Kidney capillary endothelial cell (primary cell): ENCODE results near the gene INPP5D.
"Not testable (repeated sequence)": the region's sequence is repeated elsewhere in the genome, so short reads cannot be mapped to it uniquely, and the experiment has no call there.

Source experiments
- DNase-seq: peaks from one replicate; pipeline ENCODE4 v3.0.0-alpha.2; 2018; ENCODE audit warnings: low spot score

The INPP5D gene

DNA sequence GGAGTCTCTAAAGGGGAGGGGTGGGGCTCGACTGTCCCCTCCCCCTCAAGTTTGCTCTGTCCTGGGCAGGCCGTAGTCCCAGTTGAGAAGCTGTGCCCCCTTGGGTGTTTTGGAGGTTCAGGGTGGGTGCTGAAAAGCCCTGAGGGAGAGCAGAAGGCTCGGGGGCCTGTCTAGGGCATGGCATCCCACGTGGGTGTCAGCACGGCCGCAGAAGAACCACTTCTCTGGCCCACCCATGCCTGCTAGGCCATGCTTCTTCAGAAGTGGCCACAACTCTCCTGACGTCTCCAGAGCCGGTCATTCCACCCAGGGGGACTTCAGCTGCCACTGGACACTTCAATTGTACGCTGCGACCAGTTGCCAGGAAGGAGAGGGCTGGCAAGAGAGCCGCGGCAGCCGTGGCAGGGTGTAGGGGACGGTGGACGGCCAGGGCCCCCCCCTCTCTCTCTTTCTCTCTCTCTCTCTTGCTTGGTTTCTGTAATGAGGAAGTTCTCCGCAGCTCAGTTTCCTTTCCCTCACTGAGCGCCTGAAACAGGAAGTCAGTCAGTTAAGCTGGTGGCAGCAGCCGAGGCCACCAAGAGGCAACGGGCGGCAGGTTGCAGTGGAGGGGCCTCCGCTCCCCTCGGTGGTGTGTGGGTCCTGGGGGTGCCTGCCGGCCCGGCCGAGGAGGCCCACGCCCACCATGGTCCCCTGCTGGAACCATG, at the start of gene INPP5D:
INPP5D (plus strand) TSS at position 546 of the 704 bp plus-strand sequence; CDS start at position 683, 137 bp downstream.
- DNase-seq: peak; percentile 60

DNA sequence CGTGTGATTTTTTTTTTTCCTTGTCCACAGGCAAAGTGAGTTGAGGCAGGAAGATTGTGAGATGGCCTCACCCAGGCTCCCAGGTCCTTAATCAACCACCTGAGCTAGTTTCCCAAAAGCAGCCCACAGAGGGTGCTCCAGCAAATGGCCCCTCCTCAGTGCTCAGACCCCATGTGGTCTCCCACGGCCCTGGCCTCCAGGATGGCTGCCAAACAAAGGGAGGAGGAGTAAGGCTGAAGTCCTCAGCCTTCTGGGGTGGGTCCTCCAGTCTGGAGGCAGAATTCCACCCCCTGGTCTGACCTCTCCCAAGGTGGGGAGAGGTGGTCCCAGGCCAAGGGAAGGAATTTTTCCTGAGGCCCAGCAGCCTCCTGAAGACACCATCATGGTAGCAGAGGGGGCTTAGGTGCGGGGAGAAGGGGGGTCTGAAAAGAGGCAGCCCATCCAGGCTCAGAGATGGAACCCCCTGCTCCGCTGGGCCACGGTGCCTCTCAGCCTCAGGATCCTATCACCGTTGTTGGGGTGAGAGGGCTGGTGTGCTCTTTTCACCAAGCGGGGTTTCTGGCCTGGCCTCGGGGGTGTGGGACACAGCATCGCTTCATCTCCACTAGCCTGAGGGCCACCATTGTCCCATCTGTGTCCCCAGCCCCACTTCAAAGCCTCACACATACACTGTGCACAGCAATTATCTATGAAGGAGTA, 49.4 kb upstream of the INPP5D start:
- DNase-seq: no peak

DNA sequence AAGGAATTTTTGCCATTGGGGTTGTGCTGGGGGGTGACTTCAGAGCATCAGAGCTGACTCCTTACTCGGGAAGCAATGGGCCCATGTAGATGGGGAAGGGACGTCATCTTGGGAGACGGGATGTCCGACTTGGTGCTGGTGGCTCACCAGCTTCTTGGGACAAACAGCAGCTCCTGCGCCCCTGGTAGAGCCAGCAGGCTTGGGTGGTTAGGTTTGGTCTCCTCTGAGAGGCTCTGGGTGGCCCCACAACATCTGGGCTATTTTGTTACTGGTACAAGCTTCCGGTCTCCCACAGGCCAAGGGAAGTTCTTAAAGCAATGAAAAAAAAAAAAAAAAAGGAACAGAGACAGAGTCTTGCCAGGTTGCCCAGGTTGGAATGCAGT, 48.9 kb upstream of the INPP5D start:
- no peak for DNase-seq

DNA sequence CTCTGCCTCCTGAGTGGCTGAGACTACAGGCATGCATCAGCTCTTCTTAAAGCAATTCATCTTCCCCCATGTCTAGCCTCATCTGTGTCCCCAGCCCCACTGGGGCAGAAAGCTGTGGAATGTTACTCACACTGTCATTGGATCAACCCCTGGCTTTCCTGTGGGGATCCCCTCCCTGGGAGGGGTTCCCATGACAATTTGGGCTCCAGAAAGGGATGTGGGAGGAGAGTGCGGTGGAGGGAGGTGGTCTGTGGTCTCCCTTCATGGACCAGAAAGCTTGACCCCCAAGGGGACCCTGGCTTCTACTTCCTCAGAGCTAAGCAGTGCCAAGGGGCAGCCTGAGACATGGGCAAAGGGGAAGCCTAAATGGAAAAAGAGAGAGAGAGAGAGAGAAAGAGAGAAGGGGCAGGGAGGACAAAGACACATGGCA, 48.4 kb upstream of the INPP5D start:
- DNase-seq: no peak

DNA sequence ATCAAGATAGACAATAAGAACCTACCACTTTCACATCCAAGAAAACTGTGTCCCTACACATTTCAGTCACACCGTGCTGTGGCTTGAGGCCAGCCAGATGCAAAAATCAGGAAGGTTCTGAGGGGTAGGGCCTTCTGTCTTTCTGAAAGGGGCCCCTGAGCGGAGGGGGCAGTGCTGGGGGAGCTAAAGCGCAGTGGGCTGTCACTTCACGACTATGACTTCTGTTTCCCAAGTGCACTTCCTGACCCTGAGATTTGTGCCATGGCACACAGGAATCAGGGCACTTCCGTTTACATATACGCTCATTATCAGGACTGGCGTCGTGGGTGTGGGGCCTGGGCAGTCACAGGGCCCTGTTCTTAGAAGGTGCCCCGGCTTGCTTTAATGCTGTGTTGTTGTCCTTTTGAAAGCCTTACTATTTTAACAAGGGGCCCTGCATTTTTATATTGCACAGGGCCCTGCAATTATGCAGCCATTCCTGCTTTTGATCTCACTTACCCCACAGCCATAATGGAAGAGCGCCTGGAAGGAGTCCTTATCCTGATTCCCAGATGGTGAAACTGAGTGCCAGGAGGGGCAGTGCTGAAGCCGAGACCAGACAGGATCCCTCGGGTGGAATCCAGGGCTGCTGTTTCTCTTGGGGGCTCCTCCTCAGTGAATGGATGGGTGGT, 47.7 kb upstream of the INPP5D start:
- DNase-seq: peak; percentile 44

DNA sequence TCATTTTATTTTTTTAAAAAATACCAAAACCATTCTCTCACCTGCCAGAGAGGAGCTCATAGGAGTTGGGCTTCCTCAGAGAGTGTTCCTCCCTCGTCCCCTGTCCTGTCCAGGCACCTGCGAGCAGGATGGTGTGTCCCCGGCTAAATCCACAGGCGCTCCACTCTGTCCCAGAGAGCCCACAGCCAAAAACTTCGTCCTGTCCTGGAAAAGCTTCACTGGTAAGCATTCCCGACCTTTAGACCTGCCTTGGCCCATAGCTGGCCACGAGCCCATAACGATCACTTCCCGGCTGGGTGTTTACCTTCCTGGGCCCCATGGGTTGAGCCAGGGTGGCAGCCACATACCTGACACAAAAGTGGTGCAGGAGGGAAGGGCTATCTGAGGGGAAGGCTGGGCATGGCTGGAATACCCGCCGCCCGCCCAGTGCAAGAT, 47.1 kb upstream of the INPP5D start, which contains the start of gene NGEF:
NGEF (minus strand) TSS at position 230 of the 435 bp plus-strand sequence. CDS start 38,366 bp downstream, outside the sequence.
- DNase-seq: no peak

DNA sequence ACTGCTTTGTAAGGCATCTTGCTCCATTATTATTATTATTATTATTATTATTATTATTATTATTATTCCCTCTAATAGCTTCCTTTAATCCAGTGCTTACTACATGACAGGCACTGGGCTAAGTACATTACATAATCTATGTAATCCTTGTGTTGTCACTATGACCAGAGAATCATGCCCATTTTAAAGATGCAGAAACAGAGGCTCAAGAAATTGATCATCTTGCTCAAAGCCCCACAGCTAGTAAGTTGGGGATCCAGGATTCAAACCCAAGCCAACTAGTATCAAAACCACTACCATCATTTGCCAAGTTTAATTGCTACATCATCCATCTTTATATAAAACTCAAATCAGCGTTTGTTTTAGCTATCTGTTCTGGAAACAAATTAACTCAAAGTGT, 46.5 kb upstream of the INPP5D start:
- no peak for DNase-seq

DNA sequence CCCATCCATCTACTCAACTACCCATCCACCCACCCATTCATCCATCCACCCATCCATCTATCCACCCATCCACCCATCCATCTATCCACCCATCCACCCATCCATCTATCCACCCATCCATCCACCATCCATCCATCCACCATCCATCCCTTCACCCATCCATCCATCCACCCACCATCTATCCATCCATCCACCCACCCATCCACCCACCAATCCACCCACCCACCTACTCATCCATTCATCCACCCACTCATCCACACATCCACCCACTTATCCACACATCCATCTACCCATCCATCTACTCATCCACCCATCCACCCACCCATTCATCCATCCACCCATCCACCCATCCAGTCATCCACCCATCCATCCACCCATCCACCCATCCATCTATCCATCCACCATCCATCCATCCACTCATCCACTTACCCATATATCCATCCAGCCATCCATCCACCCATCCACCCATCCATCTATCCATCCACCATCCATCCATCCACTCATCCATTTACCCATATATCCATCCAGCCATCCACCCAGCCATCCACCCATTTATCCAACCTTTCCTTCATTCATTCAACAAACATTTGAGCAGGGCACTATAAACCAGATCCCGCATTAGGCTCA, 45.0 kb upstream of the INPP5D start:
- no peak for DNase-seq

DNA sequence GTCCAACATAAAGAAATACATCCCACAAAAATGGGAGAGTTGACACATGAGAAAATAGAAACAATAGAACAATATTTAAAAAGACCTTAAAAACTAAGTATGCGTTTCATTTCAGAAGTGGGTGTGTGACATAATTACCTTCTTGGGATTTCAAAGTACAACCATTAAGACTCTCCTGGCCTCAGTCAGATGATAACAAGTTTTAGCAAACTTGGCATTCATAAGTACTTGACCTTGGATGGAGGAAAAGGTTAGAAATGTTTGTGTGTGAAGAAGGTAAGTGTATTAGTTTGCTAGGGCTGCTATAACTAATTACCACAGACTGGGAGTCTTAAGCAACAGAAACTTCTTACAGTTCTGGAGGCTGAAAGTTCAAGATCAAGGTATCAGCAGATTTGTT, 42.2 kb upstream of the INPP5D start:
- DNase-seq: no peak

DNA sequence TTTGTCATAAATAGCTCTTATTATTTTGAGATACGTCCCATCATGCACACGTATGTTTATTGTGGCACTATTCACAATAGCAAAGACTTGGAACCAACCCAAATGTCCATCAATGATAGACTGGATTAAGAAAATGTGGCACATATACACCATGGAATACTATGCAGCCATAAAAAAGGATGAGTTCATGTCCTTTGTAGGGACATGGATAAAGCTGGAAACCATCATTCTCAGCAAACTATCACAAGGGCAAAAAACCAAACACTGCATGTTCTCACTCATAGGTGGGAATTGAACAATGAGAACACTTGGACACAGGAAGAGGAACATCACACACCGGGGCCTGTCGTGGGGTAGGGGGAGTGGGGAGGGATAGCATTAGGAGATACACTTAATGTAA, 40.5 kb upstream of the INPP5D start:
- DNase-seq: not testable (repeated sequence)

DNA sequence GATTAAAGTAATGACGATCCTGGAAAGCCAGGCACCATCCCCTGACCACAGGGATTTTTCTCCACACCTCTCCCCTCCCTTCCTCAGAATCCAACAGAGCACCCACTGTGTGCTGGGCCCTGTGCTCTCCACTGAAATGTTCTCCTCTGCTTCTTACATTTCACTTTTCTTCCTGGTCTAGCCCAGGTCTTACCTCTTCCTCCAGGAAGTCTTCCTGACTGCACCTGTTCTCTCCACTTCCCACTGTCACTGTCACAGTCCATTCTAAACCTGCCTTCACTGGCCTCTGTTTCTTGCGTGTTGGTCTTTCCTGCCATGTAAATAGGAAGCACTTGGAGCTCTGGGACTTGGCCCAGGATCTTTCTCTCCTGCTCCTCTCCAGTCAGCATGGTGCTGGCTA, 39.7 kb upstream of the INPP5D start:
- DNase-seq: no peak

DNA sequence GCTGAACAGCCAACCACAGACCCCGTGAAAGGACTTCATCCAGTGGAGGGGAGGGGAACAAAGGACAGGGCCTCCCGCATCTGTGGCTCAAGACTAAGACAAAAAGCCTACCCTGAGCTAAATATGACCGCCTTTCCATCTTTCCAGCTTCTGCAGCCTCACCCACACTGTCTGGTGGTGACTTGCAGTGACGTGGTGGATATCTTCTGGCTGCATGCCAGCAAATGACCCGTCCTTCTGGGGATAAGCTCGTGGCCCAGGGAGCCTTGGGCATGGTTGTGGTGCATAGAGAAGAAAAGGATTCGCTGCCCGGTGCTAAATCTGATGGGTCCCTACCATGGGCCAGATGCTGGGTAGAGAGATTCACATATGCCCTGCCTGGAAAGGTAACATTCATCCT, 38.4 kb upstream of the INPP5D start:
- peak; percentile 24 for DNase-seq

DNA sequence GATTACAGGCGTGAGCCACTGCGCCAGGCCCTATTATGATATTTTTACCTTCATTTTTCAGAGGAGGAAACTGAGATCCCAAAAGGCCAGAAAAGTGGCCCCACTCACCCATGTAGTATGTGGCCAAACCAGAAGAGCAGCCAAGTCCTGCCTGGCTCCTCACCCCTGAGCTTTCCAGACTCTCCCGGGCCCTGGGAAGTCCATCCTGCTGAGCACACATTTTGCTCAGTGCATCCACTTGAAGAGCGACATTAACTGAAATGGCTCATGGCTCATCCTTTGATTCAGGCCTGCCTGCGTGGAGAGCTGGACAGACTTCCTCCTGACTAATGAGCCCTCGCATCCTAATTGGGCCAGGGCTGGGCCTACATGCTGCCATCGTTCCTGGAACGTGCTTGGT, 37.6 kb upstream of the INPP5D start:
- no peak for DNase-seq

DNA sequence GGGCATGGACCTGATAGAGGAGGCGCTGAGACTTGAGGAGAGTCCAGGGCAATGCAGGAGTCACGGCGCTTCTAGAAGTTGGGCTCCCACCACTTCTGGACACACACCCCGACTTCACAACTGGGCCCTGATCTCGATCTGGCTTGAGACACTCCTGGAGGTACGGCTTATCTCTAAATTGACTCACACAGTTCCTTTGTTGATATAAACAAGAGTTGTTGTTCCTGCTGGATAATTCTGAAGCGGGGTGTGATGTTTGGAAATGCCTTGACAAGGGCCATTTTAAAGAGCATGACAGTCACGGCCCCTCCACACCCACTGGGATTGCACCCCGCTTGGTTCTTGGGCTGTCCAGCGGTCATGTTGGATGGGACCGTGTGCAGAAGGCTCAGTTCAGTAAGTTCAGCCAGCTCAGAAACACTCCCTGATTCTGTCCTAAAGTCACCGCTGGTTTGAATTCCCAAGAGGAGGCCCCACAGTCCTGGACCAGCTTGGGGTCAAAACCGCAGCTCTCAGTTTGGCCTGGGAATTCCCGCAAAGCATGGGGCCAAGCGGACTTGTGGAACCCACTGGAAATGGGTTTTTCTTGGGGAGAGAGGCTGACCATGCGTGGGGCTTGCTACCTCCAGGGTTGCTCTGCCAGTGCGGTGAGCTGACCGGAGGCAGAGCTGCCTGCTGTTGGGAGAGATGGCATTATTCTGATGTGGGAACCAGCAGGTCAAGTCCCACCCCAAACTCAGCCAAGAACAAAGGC, 37.0 kb upstream of the INPP5D start:
- no peak for DNase-seq

DNA sequence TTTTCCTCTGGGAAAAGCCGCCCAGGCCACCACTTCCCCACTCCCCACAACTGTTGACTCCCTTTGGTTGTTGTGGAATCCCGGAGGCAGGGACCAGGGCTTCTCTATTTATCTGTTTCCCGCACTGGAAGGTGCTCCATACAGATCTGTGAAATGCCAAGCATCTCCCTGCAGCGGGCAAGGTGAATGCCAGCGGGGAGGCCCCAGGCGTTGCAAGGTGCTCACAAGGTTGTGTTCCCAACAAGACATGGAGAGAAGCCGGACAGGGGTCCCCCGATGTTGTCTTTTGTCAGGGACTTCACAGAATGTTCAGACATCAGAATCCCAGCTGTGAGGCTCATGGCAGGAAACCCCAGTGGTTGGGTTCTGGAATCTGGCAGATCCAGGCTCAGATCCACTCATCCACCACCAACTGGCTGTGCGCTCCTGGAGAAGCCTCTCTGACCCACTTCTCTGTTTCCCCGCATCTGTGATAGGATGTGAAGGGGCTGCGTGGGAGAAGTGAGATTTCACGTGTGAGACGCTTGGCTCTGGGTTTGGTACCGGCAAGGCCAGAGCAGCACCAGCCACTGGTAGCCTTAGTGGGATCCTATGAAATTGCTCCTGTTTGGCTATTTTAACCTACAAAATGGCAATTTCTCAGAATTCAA, 36.3 kb upstream of the INPP5D start:
- no peak for DNase-seq

DNA sequence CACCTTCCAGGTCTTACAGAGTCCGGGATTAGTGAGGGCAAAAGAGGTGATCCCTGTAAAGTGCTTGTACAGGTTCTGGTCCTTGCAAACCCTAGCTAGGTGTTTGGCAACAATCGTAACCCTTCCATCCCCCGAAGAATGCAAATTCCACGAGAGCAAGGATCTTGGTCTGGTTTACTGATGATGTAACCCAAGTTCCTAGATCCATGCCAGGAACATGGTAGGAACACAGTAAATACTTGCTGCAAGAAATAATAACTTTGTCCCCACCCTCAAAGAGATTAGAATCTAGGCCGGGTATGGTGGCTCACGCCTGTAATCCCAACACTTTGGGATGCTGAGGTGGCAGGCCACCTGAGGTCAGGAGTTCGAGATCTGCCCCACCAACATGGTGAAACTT, 34.4 kb upstream of the INPP5D start:
- DNase-seq: no peak

DNA sequence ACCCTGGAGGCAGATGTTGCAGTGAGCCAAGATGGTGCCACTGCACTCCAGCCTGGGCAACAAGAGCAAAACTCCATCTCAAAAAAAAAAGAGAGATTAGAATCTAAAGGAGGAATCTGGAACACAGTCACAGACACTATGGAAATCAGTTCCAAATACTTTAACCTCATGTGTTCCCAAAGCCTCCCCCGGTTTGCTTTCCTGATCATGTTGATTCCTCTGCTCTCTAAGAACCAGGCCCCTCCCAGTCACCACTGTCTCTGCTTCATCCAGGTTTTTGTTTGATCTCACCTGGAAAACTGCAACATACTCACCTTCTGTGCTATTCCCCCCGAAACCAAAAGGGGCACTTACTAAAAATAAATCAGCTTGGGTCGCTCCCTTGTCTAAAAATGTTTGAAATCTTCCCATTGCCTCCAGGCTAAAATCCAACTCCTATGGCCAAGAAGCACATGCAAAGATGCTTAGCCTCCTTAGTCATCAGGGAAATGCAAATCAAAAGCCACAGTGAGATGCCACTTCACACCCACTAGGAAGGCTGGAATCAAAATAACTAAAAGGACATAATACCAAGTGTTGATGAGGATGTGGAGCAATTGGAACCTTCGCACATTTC, 33.8 kb upstream of the INPP5D start:
- DNase-seq: no peak

DNA sequence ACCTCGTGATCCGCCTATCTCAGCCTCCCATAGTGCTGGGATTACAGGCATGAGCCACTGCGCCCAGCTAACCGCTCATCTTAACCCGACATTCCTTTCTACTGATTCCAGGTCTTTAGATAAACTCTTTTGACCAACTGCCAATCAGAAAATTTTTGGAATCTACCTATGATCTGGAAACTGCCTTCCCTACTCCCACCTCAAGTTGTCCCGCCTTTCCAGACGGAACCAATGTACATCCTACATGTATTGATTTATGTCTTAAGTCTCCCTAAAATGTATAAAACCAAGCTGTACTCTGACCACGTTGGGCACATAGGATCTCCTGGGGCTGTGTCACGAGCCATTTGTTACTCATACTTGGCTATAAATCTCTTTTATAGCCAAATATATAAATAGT, 30.8 kb upstream of the INPP5D start:
- DNase-seq: no peak

DNA sequence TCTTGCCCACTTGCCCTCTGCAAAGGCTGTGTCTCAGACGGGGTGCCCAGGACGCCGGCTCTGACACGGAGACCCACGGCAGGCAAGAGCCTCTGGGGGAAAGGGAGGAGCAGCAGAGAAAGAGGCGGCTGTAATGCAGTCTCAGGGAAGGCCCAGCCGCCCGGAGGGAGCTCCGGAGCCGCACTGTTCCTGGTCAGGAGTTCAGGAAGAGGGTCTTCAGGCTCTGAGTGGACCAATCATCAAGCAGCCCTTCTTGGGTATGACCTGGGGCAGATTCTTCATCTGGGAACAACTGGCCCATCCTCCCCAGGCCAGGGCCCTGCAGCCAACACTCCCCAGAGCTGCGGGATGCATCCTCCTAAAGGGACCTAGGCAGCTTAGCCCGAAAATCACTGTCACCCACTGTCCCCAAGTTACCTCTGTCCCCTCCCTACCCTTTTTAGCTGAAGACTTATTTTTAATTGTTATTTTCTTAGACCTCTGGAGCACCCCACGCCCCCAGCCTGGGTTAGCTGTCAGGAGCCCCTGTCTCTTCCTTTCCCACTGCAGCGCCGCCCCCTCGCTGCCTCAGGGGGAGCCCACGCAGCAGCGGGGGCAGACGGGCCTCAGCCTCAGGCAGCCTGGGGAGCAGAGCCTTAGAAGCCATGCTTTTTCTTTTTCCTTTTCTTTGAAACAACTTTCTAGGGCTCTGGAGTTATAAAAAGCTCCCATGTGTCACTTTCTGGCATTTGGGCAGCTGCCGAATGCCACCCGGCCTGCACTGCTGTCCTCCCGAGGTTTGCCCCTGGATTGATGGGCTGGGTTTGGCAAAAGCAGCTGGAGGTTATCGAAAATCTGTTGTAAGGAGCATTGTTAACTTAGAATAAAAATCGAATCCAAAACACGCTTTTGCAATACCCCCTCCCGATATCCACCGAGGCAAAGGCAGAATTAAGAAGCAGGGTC, 28.3 kb upstream of the INPP5D start:
- no peak for DNase-seq
